Stimulated activated CD4-positive, alpha-beta T cell treated with anti-CD3 and anti-CD28 coated beads, Interleukin-4, amount 100 ng/mL, for 1 hour (primary cell): Measurements from ENCODE around the gene SPO11.

Source experiments
- DNase-seq: peaks from one replicate; pipeline ENCODE4 v3.0.0-alpha.2; 2020

Gene SPO11

GRCh38 chr20:57329608-57330221 lies at the start of gene SPO11:
SPO11 (plus strand) TSS chr20:57329803; CDS start chr20:57329868, 65 bp downstream.
- DNase-seq, result no peak

GRCh38 chr20:57280221-57280620 lies 49.4 kb upstream of the SPO11 start:
- DNase-seq, result no peak

- no peak for DNase-seq
Observed at GRCh38 chr20:57281900-57282299, 47.7 kb upstream of the SPO11 start.

GRCh38 chr20:57282670-57283361 lies 46.8 kb upstream of the SPO11 start:
- DNase-seq, result no peak

GRCh38 chr20:57283860-57284259 lies 45.7 kb upstream of the SPO11 start:
- no peak for DNase-seq

- DNase-seq, result no peak
Observed at GRCh38 chr20:57287007-57287880, 42.4 kb upstream of the SPO11 start.

GRCh38 chr20:57287901-57288300 lies 41.7 kb upstream of the SPO11 start:
- DNase-seq, result no peak

- no peak for DNase-seq
Observed at GRCh38 chr20:57288651-57289277, 40.8 kb upstream of the SPO11 start.

- DNase-seq, result no peak
Observed at GRCh38 chr20:57289391-57290177, 40.0 kb upstream of the SPO11 start.

- no peak for DNase-seq
Observed at GRCh38 chr20:57290178-57290484, 39.5 kb upstream of the SPO11 start.

- no peak for DNase-seq
Observed at GRCh38 chr20:57291003-57291402, 38.6 kb upstream of the SPO11 start.

- no peak for DNase-seq
Observed at GRCh38 chr20:57291694-57292093, 37.9 kb upstream of the SPO11 start.

- DNase-seq, result no peak
Observed at GRCh38 chr20:57292611-57293010, 37.0 kb upstream of the SPO11 start.

GRCh38 chr20:57293995-57294394 lies 35.6 kb upstream of the SPO11 start:
- DNase-seq, result no peak

- DNase-seq, result no peak
Observed at GRCh38 chr20:57294550-57294949, 35.1 kb upstream of the SPO11 start.

GRCh38 chr20:57298457-57298856 lies 31.1 kb upstream of the SPO11 start:
- DNase-seq, result no peak

- no peak for DNase-seq
Observed at GRCh38 chr20:57301026-57301425, 28.6 kb upstream of the SPO11 start.

GRCh38 chr20:57306747-57307146 lies 22.9 kb upstream of the SPO11 start:
- DNase-seq, result no peak

GRCh38 chr20:57308451-57309271 lies 20.9 kb upstream of the SPO11 start:
- DNase-seq, result no peak

GRCh38 chr20:57309544-57310115 lies 20.0 kb upstream of the SPO11 start:
- no peak for DNase-seq

GRCh38 chr20:57310821-57311514 lies 18.6 kb upstream of the SPO11 start:
- DNase-seq, result no peak
